ENCODE measurements around the gene SLC25A19.
"Not testable (repeated sequence)": the region's sequence is repeated elsewhere in the genome, so short reads cannot be mapped to it uniquely, and the experiment has no call there.

SLC25A19 gene

DNA sequence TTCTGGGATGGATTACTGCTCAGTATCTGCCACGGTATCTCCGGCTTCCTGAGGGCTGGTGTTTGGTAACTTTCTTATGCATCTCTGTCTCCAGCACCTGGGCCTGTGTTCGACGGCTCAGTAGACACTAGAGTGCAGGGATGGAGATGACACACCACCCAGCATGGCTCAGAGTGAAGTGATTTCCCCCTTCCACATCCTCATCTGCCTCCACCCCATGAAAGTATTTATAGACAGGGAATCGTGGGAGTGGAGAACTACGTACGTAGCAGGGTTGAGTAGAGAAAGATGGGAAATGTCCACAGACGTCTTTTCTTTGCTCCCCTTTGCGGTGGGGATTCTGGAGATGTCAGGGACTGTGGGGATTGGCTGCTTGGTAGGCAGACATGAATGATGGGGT is 11.8 kb upstream of the SLC25A19 start:
- no peak for DNase-seq

DNA sequence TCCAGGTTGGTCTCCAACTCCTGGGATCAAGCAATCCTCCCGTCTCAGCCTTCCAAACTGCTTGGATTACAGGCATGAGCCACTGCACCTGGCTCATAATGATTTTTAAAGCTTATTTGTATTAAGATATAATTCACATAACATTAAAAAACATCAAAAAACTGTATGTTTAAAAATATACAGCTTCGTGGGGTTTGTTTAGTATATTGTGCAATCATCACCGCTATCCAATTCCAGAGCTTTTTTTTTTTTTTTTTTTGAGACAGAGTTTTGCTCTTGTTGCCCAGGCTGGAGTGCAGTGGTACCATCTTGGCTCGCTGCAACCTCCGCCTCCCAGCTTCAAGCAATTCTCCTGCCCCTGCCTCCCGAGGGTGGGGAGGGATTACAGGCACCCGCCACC is 11.0 kb upstream of the SLC25A19 start:
- DNase-seq = no peak

DNA sequence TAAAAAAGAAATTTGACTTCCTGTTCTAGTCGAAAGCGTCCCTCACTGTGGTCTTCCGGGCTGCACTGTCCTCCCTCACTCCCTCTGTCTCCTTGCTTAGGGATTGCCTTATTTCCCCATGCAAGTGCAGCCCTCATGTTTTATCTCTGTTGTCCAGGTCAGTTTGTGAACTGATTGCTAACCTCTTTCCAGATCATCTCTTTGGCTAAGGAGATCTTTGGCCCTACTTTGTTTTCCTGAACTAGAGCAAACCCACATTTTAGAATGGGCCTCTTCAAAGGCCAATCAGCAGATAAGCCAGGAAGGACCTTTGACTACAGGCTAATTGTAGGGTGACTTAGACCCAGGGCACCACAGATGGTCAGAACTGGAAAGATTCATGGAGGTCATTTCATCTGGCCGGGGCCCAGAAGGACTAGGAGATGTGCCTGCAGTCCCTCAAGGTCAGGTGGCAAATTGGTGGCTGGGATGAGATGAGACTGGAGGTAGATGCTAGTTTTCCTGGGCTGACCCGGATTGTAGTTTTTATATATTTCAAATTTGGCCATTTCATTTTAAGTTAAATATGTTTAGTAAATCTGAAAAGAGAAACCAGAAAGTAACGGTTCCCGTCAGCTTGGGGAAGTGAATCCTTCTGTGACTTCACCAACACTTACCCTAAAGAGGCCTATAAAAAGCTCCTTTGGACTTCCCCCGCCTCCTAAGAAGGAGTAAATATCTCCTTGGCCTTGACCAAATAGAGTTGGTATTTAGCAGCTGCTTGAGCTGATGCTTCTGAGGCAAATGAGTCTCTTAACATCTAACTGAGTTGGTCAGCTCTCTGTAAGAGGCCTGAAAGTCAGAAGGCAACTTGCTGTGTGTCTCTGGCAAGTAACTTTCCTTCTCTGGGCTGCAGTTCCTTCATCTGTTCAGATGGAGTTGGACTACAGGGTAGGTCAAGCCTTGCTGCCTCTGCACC is 6.2 kb upstream of the SLC25A19 start:
- DNase-seq = peak; percentile 37

DNA sequence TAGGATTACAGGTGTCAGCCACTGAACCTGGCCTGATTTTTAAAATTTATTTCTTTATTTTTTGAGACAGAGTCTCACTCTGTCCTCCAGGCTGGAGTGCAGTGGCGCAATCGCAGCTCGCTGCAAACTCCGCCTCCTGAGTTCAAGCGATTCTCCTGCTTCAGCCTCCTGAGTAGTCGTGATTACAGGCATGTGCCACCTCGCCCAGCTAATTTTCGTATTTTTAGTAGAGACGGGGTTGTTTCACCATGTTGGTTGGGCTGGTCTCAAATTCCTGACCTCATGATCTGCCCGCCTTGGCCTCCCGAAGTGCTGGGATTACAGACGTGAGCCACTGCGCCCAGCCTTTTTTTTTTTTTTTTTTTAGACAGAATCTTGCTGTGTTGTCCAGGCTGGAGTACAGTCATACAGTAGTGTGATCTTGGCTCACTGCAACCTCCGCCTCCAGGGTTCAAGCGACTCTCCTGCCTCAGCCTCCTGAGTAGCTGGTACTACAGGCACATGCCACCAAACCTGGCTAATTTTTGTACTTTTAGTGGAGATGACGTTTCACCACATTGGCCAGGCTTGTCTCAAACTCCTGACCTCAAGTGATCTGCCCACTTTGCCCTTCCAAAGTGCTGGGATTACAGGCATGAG is 3.7 kb upstream of the SLC25A19 start:
- not testable (repeated sequence) for DNase-seq

- peak; percentile 60 for DNase-seq
Measured at GRCh38 chr17:75289832-75290337, 652 bp upstream of the SLC25A19 start.

- no peak for DNase-seq
Measured at GRCh38 chr17:75288770-75289114, 491 bp downstream of the SLC25A19 start.

- no peak for DNase-seq
Measured at GRCh38 chr17:75288359-75288758, 874 bp downstream of the SLC25A19 start.

DNA sequence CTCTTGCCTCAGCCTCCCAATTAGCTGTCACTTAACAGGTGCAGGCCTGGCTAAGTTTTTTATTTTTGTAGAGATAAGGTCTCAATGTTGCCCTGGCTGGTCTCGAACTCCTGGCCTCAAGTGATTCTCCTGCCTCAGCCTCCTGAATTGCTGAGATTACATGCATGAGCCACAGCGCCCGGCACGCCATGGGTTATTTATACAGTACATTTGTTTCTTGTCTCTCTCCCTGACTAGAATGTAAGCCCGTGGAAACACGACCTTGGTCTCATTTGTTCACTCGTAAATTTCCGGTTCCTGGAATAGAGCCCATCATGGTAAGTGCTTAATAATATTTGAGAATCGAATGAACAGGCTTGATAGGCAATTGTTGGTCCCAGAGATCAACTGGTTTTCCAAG is 2.0 kb downstream of the SLC25A19 start:
- no peak for DNase-seq

- no peak for DNase-seq
Measured at GRCh38 chr17:75285123-75285522, 4.1 kb downstream of the SLC25A19 start.

GRCh38 chr17:75280189-75280588 is 9.0 kb downstream of the SLC25A19 start:
- not testable (repeated sequence) for DNase-seq

DNA sequence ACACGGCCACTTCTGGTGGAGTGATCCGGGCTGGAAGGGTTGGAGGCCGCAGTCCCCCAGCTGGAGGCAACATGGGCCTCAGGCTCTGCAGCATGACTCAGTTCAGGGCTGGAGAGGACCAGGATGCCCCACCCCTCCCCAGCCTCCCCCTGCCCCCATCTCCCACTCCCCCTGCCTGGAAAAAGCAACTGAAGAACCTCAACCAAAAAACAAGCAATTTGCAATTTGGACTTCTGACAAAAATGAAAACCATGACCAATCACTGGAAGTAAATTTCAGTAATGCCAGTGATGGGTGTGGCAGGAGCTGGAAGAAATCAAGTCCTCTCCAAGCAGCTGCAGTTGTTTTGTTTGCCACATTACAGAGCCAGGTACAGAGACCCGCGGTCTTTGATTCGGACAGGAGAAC is 11.6 kb downstream of the SLC25A19 start:
- DNase-seq = no peak

GRCh38 chr17:75273977-75274708 is 15.1 kb downstream of the SLC25A19 start:
- no peak for DNase-seq

- no peak for DNase-seq
Measured at GRCh38 chr17:75272848-75273184, 16.4 kb downstream of the SLC25A19 start.

DNA sequence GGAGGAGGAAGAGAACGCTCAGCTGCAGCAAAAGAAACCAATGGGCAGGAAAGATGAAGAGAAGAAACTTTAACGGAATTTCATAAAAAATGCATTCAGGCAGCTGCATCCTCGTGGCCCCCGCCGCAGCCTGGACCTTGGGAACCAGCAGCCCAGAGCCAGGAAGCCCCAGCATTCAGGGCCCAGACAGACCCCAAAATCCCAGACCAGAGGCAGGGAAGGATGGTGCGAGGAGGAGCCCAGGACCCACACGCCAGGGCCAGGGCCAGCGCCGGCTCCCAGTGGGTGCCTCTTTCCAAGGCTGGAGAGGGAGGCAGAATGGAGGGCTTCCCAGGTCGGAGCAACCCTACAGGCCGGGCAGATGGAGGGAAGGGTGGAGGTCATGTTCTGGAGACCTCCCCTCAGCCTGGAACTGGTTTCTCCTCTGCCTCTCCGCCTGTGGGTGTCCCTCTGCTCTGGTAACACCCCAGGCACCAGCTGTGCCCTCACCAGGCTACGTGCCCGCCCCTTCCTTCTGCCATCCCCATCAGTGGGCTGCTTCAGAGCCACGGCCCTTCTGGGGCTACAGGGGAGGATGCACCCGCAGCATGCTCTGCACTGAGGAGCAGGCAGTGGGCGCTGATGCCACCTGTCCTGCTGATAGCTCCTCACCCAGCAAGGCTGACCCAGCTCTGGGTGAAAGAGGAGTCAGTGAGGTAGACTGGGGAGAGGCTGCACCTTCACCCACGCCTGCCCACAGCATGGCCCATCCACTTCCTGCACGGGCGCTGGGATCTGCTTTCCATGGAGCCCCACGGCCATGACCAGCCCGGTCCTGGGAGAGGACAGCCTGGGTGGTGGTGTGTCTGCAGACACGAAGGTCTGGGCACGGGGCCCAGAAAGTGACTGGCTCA is 17.0 kb downstream of the SLC25A19 start:
- DNase-seq = no peak

DNA sequence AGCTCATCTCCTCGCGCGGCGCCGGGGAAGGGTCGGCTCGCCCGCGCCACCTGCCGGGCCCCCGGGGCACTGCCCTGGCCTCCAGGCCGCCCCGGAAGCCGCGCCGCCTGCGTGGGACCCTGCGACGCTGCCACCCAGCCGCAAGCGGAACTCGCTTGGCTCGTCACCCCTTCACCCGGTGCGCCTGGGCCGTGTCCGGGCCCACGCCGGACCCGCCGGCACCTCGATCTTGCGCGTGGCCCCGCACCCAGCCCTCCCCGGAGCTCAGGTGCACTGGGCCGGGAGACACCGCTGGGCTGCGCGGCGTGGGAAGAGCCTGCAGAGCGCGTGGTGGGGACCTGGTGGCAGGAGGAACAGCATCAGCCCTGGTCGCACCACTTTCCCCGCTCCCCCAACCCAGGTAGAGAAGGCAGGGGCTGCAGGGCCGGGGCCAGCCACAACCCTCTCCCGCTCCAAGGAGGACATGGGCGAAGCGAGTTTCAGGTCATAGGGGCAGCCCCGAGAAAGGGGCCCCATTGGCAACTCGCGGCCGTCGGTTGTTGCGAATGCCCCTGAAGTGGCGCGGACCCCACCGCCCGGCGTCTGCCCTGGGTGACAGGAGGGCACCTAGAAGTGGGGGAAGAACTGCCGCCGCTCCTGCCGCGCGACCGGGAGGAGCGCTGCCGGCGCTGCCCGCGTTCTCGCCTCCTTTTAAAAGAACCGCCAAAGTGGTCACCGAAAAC is 17.8 kb downstream of the SLC25A19 start:
- peak; percentile 89 for DNase-seq

- no peak for DNase-seq
Measured at GRCh38 chr17:75270966-75271232, 18.3 kb downstream of the SLC25A19 start, which contains the start of gene MIF4GD. Gene MIF4GD (minus strand): TSS chr17:75271231. CDS start chr17:75270195, 1,036 bp downstream.

DNA sequence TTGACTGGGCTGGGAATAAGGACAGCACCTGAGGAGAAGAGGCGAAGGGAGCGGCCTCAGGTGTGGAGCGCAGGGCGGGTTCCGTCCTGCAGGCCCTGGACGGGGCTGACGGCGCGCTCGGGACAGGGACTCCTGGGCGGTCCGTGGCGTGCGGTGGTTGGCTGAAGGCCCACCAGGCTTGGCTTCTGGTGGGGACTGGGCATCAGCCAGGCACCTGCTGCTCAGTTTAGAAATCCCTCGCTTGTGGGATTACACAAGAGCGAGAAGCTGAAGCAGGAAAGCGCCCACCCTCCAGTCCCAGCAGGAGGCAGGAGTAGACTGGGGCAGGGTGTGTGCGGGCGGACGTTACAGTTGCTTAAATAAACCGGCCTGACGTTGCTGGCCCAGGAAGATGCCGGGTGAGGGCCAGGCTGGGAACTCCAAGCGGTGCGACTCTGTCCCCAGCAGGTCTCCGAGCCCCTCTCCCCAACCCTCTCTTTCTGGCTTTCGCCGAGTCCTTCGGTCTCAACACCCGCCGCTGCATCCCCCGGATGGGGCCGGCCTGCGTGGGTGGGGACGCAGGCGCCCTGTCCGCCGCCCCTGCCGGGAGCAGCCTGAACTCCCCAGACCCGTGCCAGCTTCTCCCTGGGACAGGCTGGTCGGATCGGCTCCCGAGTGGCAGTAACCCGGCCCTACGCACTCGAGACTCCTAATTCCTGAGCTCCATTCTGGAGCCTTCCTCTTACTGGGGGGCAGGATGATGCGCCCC is 18.8 kb downstream of the SLC25A19 start:
- DNase-seq = peak; percentile 52

- no peak for DNase-seq
Measured at GRCh38 chr17:75269844-75270217, 19.4 kb downstream of the SLC25A19 start.

DNA sequence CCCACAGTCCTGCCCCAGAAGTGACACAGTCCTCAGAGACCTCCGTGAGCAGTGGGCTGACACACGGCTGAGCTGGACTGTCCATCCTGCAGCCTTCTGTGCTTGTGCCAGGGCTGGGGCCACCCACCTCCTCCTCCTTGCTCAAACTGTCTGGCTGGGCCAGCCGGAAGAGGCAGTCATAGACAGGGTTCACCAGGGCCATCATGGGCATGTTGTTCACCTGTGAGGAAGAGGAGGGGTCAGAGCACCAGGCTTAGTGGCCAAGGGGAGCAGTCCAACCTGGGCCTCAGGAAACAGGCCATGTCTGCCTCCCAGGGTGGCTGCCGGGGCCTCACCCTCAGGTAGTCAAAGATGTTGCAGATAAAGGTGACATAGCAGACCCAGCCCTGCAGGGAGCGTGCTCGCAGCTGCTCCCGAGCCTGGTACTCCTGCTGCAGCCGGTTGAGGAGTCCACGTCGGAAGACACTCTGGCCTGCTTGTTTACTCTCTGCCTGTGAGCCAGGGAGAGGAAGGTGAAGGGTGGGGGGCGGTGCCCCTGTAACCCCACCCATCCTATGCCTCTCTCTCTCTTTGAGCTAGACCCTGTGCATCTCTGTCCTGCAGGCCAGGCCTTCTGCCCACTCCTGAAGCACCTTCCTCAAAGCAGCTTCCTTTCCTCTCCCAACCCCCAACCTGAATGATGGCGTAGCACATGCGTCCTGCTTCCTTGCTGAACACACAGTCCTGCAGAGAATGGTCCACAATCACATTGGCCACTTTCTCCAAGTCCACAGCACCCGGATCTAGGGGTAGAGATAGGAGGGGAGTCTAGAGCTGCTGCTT is 21.6 kb downstream of the SLC25A19 start:
- no peak for DNase-seq

DNA sequence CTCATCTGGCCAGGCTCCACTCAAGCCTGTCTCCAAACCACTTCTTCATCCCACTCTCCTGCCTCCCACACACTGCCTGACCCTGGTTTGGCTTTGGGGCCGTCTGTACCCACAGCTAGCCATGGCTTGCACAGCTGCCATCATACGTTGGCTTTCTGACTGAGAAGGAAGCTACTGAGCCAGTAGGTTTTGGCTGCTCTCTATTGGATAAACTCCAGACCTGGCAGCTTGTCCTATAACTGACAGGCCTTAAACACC is 22.2 kb downstream of the SLC25A19 start:
- no peak for DNase-seq

Measured in CD4-positive, alpha-beta T cell treated with Interleukin-21 for 1 hour (primary cell).